IMR-90 (cell line): ENCODE results near the gene AUTS2. TPM values are rescaled to one million over a fixed set of nuclear protein-coding genes. Genes with fewer than 3 reads are reported as not detected.

Experiments used
- ATAC-seq: fragments of 200-7000 bp; cut with Tn5 transposase; 2 replicates; pipeline ENCODE4 v1.9.1; 2020; ENCODE audit warnings: low read depth, mild to moderate bottlenecking, moderate library complexity
- BruUV-seq: library from RNA; stranded (reverse); fragments of 400-500 nt; replicated peaks from 2 replicates; lab custom pipeline; 2021; lab: Mats Ljungman, UMichigan
- CTCF ChIA-PET: fragments of 300-600 bp; formaldehyde crosslinking; extraction: SDS; loops from one replicate; lab custom pipeline; 2021; ENCODE audit warnings: antibody characterized with exemption; lab: Yijun Ruan, JAX
- POLR2A ChIA-PET: fragments of 300-600 bp; sonication (Branson Sonifier 250); formaldehyde crosslinking; loops from one replicate; lab custom pipeline; 2022; ENCODE audit warnings: antibody characterized with exemption; ENCODE audit not compliant: unreplicated experiment; lab: Charles Lee
- DNase-seq: peaks from one replicate; pipeline ENCODE4 v3.0.0; 2013
- H2AFZ ChIP-seq: replicated peaks from 2 replicates; pipeline ENCODE3; 2013; ENCODE audit warnings: low read length, mild to moderate bottlenecking; ENCODE audit not compliant: poor library complexity
- H2AK5ac ChIP-seq: 2 replicates; pipeline ENCODE4 v1.6.1; 2013; ENCODE audit warnings: low read depth, low read length, inconsistent platforms
- H2AK9ac ChIP-seq: replicated peaks from 2 replicates; pipeline ENCODE3; 2013; ENCODE audit warnings: mild to moderate bottlenecking, low read depth, low read length, moderate library complexity; ENCODE audit not compliant: poor library complexity
- H2BK120ac ChIP-seq: 2 replicates; pipeline ENCODE4 v1.6.1; 2013; ENCODE audit warnings: low read depth, low read length, inconsistent platforms
- H2BK15ac ChIP-seq: 3 replicates; pipeline ENCODE4 v1.6.1; 2013; ENCODE audit warnings: low read depth, low read length, inconsistent platforms
- H2BK20ac ChIP-seq: 2 replicates; pipeline ENCODE4 v1.6.1; 2013; ENCODE audit warnings: low read depth, mild to moderate bottlenecking, inconsistent platforms, low read length, moderate library complexity
- H2BK5ac ChIP-seq: 2 replicates; pipeline ENCODE4 v1.6.1; 2013; ENCODE audit warnings: mild to moderate bottlenecking, low read depth, low read length, inconsistent platforms; ENCODE audit not compliant: poor library complexity, severe bottlenecking
- H3K14ac ChIP-seq: replicated peaks from 2 replicates; pipeline ENCODE4 v1.6.1; 2013; ENCODE audit warnings: low read depth, low read length, inconsistent platforms
- H3K18ac ChIP-seq: 2 replicates; pipeline ENCODE4 v1.6.1; 2013; ENCODE audit warnings: low read depth, low read length, control low read depth
- H3K23ac ChIP-seq: 2 replicates; pipeline ENCODE4 v1.6.1; 2013; ENCODE audit warnings: low read depth, low read length, inconsistent platforms
- H3K27ac ChIP-seq: 2 replicates; pipeline ENCODE4 v1.5.1; 2013; ENCODE audit warnings: mild to moderate bottlenecking, control low read depth, low read length; ENCODE audit not compliant: insufficient read depth
- H3K27me3 ChIP-seq: 2 replicates; pipeline ENCODE4 v1.6.1; 2013; ENCODE audit warnings: low read length; ENCODE audit not compliant: control insufficient read depth, insufficient read depth
- H3K36me3 ChIP-seq: 2 replicates; pipeline ENCODE4 v1.6.1; 2013; ENCODE audit warnings: low read length, mixed read lengths; ENCODE audit not compliant: control insufficient read depth, insufficient read depth
- H3K4ac ChIP-seq: 2 replicates; pipeline ENCODE4 v1.6.1; 2013; ENCODE audit warnings: low read depth, low read length, inconsistent platforms
- H3K4me1 ChIP-seq: 2 replicates; pipeline ENCODE4 v1.6.1; 2013; ENCODE audit warnings: low read length, mixed read lengths; ENCODE audit not compliant: control insufficient read depth, insufficient read depth
- H3K4me2 ChIP-seq: 2 replicates; pipeline ENCODE4 v1.6.1; 2013; ENCODE audit warnings: low read depth, mild to moderate bottlenecking, control low read depth, low read length, moderate library complexity
- H3K4me3 ChIP-seq: 2 replicates; pipeline ENCODE4 v1.5.1; 2013; ENCODE audit warnings: low read depth, mild to moderate bottlenecking, control low read depth, low read length, moderate library complexity; ENCODE audit not compliant: insufficient read depth
- H3K56ac ChIP-seq: 2 replicates; pipeline ENCODE4 v1.6.1; 2013; ENCODE audit warnings: low read length, inconsistent platforms; ENCODE audit not compliant: insufficient read depth; ENCODE audit errors: extremely low read depth
- H3K79me1 ChIP-seq, 2 experiments: 2 replicates each; pipeline ENCODE4 v1.6.1; 2013; ENCODE audit warnings: low read length in 2 of 2, inconsistent platforms in 1 of 2, low read depth in 1 of 2
- H3K9ac ChIP-seq: 2 replicates; pipeline ENCODE4 v1.6.1; 2013; ENCODE audit warnings: low read depth, low read length, control low read depth
- H3K9me1 ChIP-seq: 2 replicates; pipeline ENCODE4 v1.6.1; 2013; ENCODE audit warnings: low read length, inconsistent platforms; ENCODE audit not compliant: insufficient read depth
- H3K9me3 ChIP-seq: 2 replicates; pipeline ENCODE4 v1.6.1; 2013; ENCODE audit warnings: low read length; ENCODE audit not compliant: control insufficient read depth, insufficient read depth
- H4K20me1 ChIP-seq: 2 replicates; pipeline ENCODE4 v1.6.1; 2013; ENCODE audit warnings: low read length, inconsistent platforms; ENCODE audit not compliant: insufficient read depth
- H4K5ac ChIP-seq: 2 replicates; pipeline ENCODE4 v1.6.1; 2013; ENCODE audit warnings: mild to moderate bottlenecking, low read depth, low read length, control low read depth
- H4K8ac ChIP-seq, 2 experiments: 2 replicates each; pipeline ENCODE4 v1.6.1; 2013; ENCODE audit warnings: low read depth in 2 of 2, low read length in 2 of 2, control low read depth in 1 of 2, inconsistent platforms in 1 of 2
- H4K91ac ChIP-seq: 2 replicates; pipeline ENCODE4 v1.6.1; 2013; ENCODE audit warnings: low read depth, low read length, inconsistent platforms; ENCODE audit not compliant: insufficient read depth
- MXI1 ChIP-seq: IDR thresholded peaks from 2 replicates; pipeline ENCODE4 v1.6.1; 2012; ENCODE audit warnings: low read depth, mild to moderate bottlenecking, low read length, moderate library complexity, borderline replicate concordance
- NFE2L2 ChIP-seq: fragments of 150-350 bp; IDR thresholded peaks from 2 replicates; pipeline ENCODE4 v1.6.1; 2016; ENCODE audit warnings: low read depth, mild to moderate bottlenecking, low read length
- RCOR1 ChIP-seq: IDR thresholded peaks from 2 replicates; pipeline ENCODE4 v1.6.1; 2012; ENCODE audit warnings: mild to moderate bottlenecking, low read length, improper control_type of control experiment; ENCODE audit not compliant: insufficient replicate concordance
- WGBS, 2 experiments: methylation state at CpG; one replicate each; pipeline versions ENCODE4 v1.1.5 to v1.1.7; 2013; ENCODE audit warnings: missing lambda C conversion rate in 2 of 2; ENCODE audit not compliant: insufficient read length in 1 of 2; ENCODE audit errors: extremely low coverage in 2 of 2; 5-methylcytosine and 5-hydroxymethylcytosine counted together
- dilution Hi-C: fragments of 300-500 bp; cut with HindIII; formaldehyde crosslinking; loops from one replicate; pipeline ENCODE4 v1.14.3; 2018; ENCODE audit warnings: low sequenced_read_pairs; ENCODE audit not compliant: unreplicated experiment
- in situ Hi-C: fragments of 300-500 bp; cut with MboI; formaldehyde crosslinking; loops from 3 replicates; pipeline ENCODE4 v1.14.3; 2019; ENCODE audit warnings: low sequenced_read_pairs, inconsistent platforms, mixed read lengths
- intact Hi-C: fragments of 100-400 bp; cut with micrococcal nuclease; formaldehyde crosslinking; loops from 2 replicates; pipeline ENCODE4 v1.10.0; 2022
- polyA plus RNA-seq, 3 experiments: library from polyadenylated mRNA; depleted of rRNA; stranded (reverse); fragments of >200 nt; gene quantifications; 2 replicates each; pipeline ENCODE4 v1.2.3, GENCODE V29; 2012; ENCODE audit warnings: low replicate concordance in 1 of 3
- total RNA-seq: library from RNA; depleted of rRNA; stranded (reverse); fragments of >200 nt; gene quantifications from 2 replicates; pipeline ENCODE4 v1.2.3, GENCODE V29; 2012

Gene AUTS2
- total and polyA plus RNA-seq, 2 of the 4 experiments (the other 2 are of a cell fraction): 0.90 to 3.0 TPM

DNA sequence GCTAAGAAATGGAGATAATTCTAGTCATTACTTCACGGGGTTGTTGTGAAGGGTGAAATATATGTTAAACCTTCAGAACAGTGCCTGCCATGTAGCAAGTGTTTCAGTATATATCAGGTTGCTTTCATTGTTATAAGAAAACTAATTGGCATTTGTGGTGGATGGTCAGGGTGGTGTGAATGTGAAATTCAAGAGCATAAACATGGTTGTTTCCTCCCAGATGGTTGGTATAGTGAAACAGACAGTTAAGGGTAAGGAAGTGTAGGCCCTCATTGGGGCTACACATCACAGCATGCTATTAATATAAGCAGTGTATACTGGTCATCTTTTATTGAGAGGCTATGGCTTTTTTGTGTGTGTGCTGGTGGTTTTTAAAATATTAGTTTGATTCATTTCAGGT is 171.6 kb downstream of the AUTS2 start:
- no peaks in the 10 kb centered on the region for H3K27me3 ChIP-seq
- H3K36me3 ChIP-seq: no peaks in the 10 kb centered on the region
- H3K4me3 ChIP-seq: no peak overlapping the region
- no peak overlapping the region for H3K4me2 ChIP-seq
- no peak overlapping the region for H3K18ac ChIP-seq
- TF ChIP-seq RCOR1 (no peak), MXI1 (no peak), NFE2L2 (no peak)
- DNase-seq (no peak), ATAC-seq (no peak)
- ChIA-PET POLR2A (no interaction called here), CTCF (no interaction called here)
- no CpG with 5 or more reads among the region's 1 CpG for WGBS, 2 experiments
- H3K27ac ChIP-seq: no peak overlapping the region
- peaks cover 6% of the 10 kb centered on the region; the same call in 1 of the 2 replicates for H3K9me3 ChIP-seq
- H3K14ac ChIP-seq: no peak overlapping the region
- H4K20me1 ChIP-seq: no peaks in the 10 kb centered on the region
- no peak overlapping the region for H2BK120ac ChIP-seq
- H3K79me1 ChIP-seq: no peaks in the 10 kb centered on the region
- H3K23ac ChIP-seq: no peak overlapping the region
- no peak overlapping the region for H2BK20ac ChIP-seq
- no TSS peak for BruUV-seq
- dilution Hi-C loops: no loop called here
- no peak overlapping the region for H4K91ac ChIP-seq
- no peaks in the 10 kb centered on the region for H3K9me1 ChIP-seq
- in situ Hi-C loops: no loop called here
- no peak overlapping the region for H3K4ac ChIP-seq
- H3K9ac ChIP-seq: no peak overlapping the region
- no peak overlapping the region for H2BK15ac ChIP-seq
- intact Hi-C loops: no loop called here
- no peak overlapping the region for H2AK5ac ChIP-seq
- no peak overlapping the region for H3K56ac ChIP-seq
- H4K8ac ChIP-seq: no peak overlapping the region
- H2AK9ac ChIP-seq: no peak overlapping the region
- H2BK5ac ChIP-seq: no peak overlapping the region
- H4K5ac ChIP-seq: no peak overlapping the region
- no peak overlapping the region for H2AFZ ChIP-seq
- H3K4me1 ChIP-seq: no peaks in the 10 kb centered on the region
